BJ (cell line): Measurements from ENCODE around the gene PTPN23. TPM values are rescaled to one million over a fixed set of nuclear protein-coding genes. Genes with fewer than 3 reads are reported as not detected.

Experiments used
- CTCF ChIA-PET: fragments of 350-600 bp; formaldehyde crosslinking; extraction: SDS; loops from one replicate; lab custom pipeline; 2021; ENCODE audit warnings: antibody characterized with exemption, inconsistent platforms; lab: Yijun Ruan, JAX
- POLR2A ChIA-PET: fragments of 300-600 bp; sonication (Branson Sonifier 250); formaldehyde crosslinking; extraction: SDS; loops from one replicate; lab custom pipeline; 2021; ENCODE audit warnings: antibody characterized with exemption; lab: Charles Lee
- DNase-seq: peaks from one replicate; pipeline ENCODE4 v3.0.0-alpha.2; 2011; ENCODE audit warnings: low read depth
- H3K27me3 ChIP-seq: 2 replicates; pipeline ENCODE4 v1.6.0; 2011; ENCODE audit warnings: low read length; ENCODE audit not compliant: control insufficient read depth, insufficient read depth
- H3K36me3 ChIP-seq: 2 replicates; pipeline ENCODE4 v1.5.1; 2011; ENCODE audit warnings: low read length; ENCODE audit not compliant: control insufficient read depth, insufficient read depth
- H3K4me3 ChIP-seq: 2 replicates; pipeline ENCODE4 v1.5.1; 2011; ENCODE audit warnings: low read depth, mild to moderate bottlenecking, control low read depth, low read length
- CTCF ChIP-seq: IDR thresholded peaks from 2 replicates; pipeline ENCODE4 v1.5.1; 2011; ENCODE audit warnings: low read depth, mild to moderate bottlenecking, control low read depth, inconsistent platforms, low read length, moderate library complexity; ENCODE audit not compliant: insufficient read depth
- polyA plus RNA-seq: library from polyadenylated mRNA; depleted of rRNA; stranded (reverse); fragments of >200 nt; gene quantifications from 2 replicates; pipeline ENCODE4 v1.2.3, GENCODE V29; 2011

PTPN23 gene
- polyA plus RNA-seq, 1 experiment = 2.5 TPM

- Histone ChIP-seq H3K4me3 (no peak overlapping the region), H3K27me3 (no peaks in the 10 kb centered on the region), H3K36me3 (peaks cover 37% of the 10 kb centered on the region)
- ChIA-PET CTCF (interaction anchor here (2.0 to 5.2 kb wide), 2 partner anchors 12 to 58 kb away, joined by 6 to 44 read pairs; partner anchors contain the start of gene SCAP), POLR2A (no interaction called here)
- DNase-seq = no peak
- no peak for TF ChIP-seq CTCF
Observed at GRCh38 chr3:47418167-47419082, 37.6 kb downstream of the PTPN23 start.

GRCh38 chr3:47419083-47420043 is 38.5 kb downstream of the PTPN23 start:
- CTCF ChIA-PET = interaction anchor here (1.5 to 6.0 kb wide), 6 partner anchors 11 to 99 kb away, joined by 3 to 71 read pairs (median 15); partner anchors contain the start of gene SCAP

GRCh38 chr3:47420044-47420430 is 39.2 kb downstream of the PTPN23 start:
- no peak for TF ChIP-seq CTCF
- no peak for DNase-seq
- ChIA-PET CTCF (interaction anchor here (1.0 to 6.0 kb wide), 10 partner anchors 11 to 368 kb away, joined by 3 to 71 read pairs (median 10); partner anchors contain the start of gene SCAP), POLR2A (no interaction called here)
- Histone ChIP-seq H3K27me3 (no peaks in the 10 kb centered on the region), H3K4me3 (no peak overlapping the region), H3K36me3 (peaks cover 26% of the 10 kb centered on the region)

More at GRCh38 chr3:47419083-47420043, 38.5 kb downstream of the PTPN23 start:
- POLR2A ChIA-PET = no interaction called here
- Histone ChIP-seq H3K27me3 (no peaks in the 10 kb centered on the region), H3K36me3 (peaks cover 30% of the 10 kb centered on the region), H3K4me3 (no peak overlapping the region)
- TF ChIP-seq CTCF = no peak
- no peak for DNase-seq

- POLR2A ChIA-PET = interaction anchor here (0.6 kb wide), 1 partner anchor 65 kb away, joined by 6 read pairs; no protein-coding TSS in a partner anchor
- H3K27me3 ChIP-seq = no peaks in the 10 kb centered on the region
- peak; percentile 47 for DNase-seq
- peak; percentile 98 for TF ChIP-seq CTCF
- CTCF ChIA-PET = interaction anchor here (0.6 to 6.0 kb wide), 33 partner anchors 8 to 381 kb away, joined by 3 to 71 read pairs (median 4); partner anchors contain the start of genes ELP6 and SCAP
- H3K36me3 ChIP-seq = peaks cover 27% of the 10 kb centered on the region
- no peak overlapping the region for H3K4me3 ChIP-seq
Observed at GRCh38 chr3:47420511-47421484, 40.0 kb downstream of the PTPN23 start.
